HEK293T (cell line): ENCODE data around the gene CDH12.
"Not testable (repeated sequence)": the region's sequence is repeated elsewhere in the genome, so short reads cannot be mapped to it uniquely, and the experiment has no call there.

Source experiments
- CTCF ChIA-PET: fragments of 350-600 bp; formaldehyde crosslinking; extraction: SDS; loops from one replicate; lab custom pipeline; 2021; ENCODE audit warnings: antibody characterized with exemption, inconsistent platforms; lab: Yijun Ruan, JAX
- POLR2A ChIA-PET: fragments of 350-600 bp; formaldehyde crosslinking; extraction: SDS; loops from one replicate; lab custom pipeline; 2020; ENCODE audit warnings: antibody characterized with exemption, inconsistent platforms; lab: Yijun Ruan, JAX
- DNase-seq: peaks from one replicate; pipeline ENCODE4 v3.0.0; 2012; ENCODE audit warnings: mixed read lengths; ENCODE audit errors: extremely low spot score
- ARNT ChIP-seq: fragments of 450-650 bp; IDR thresholded peaks from 2 replicates; pipeline ENCODE4 v1.6.1; 2017; ENCODE audit warnings: mild to moderate bottlenecking
- BHLHE40 ChIP-seq: fragments of 450-650 bp; IDR thresholded peaks from 2 replicates; pipeline ENCODE4 v1.6.1; 2016; ENCODE audit warnings: mild to moderate bottlenecking, moderate library complexity, borderline replicate concordance
- CTBP1 ChIP-seq: fragments of 450-650 bp; IDR thresholded peaks from 2 replicates; pipeline ENCODE4 v1.6.1; 2016; ENCODE audit warnings: borderline replicate concordance
- ELF4 ChIP-seq: fragments of 450-650 bp; IDR thresholded peaks from 2 replicates; pipeline ENCODE4 v1.6.1; 2017; ENCODE audit warnings: antibody characterized with exemption
- FOXA1 ChIP-seq: fragments of 450-650 bp; IDR thresholded peaks from 2 replicates; pipeline ENCODE4 v1.6.1; 2016; ENCODE audit warnings: mild to moderate bottlenecking
- FOXK2 ChIP-seq: fragments of 450-650 bp; IDR thresholded peaks from 2 replicates; pipeline ENCODE4 v1.6.1; 2016; ENCODE audit warnings: mild to moderate bottlenecking
- FOXM1 ChIP-seq: fragments of 450-650 bp; IDR thresholded peaks from 2 replicates; pipeline ENCODE4 v1.6.1; 2017; ENCODE audit warnings: mild to moderate bottlenecking, borderline replicate concordance
- HDGF ChIP-seq: fragments of 450-650 bp; IDR thresholded peaks from 2 replicates; pipeline ENCODE4 v1.6.1; 2017; ENCODE audit warnings: antibody characterized with exemption, borderline replicate concordance
- L3MBTL2 ChIP-seq: fragments of 450-650 bp; conservative IDR thresholded peaks from 2 replicates; pipeline ENCODE4 v1.6.1; 2016; ENCODE audit warnings: mild to moderate bottlenecking
- LEF1 ChIP-seq: fragments of 450-650 bp; IDR thresholded peaks from 2 replicates; pipeline ENCODE4 v1.6.1; 2017; ENCODE audit warnings: mild to moderate bottlenecking, borderline replicate concordance
- NFRKB ChIP-seq: fragments of 450-650 bp; IDR thresholded peaks from 2 replicates; pipeline ENCODE4 v1.6.1; 2016; ENCODE audit warnings: mild to moderate bottlenecking, moderate library complexity
- PKNOX1 ChIP-seq: fragments of 450-650 bp; IDR thresholded peaks from 2 replicates; pipeline ENCODE4 v1.6.1; 2016
- SP1 ChIP-seq: fragments of 450-650 bp; IDR thresholded peaks from 2 replicates; pipeline ENCODE4 v1.6.1; 2017
- SUZ12 ChIP-seq: fragments of 450-650 bp; IDR thresholded peaks from 2 replicates; pipeline ENCODE4 v1.6.1; 2016; ENCODE audit warnings: mild to moderate bottlenecking
- TARDBP ChIP-seq: fragments of 450-650 bp; IDR thresholded peaks from 2 replicates; pipeline ENCODE4 v1.6.1; 2016
- ZNF384 ChIP-seq: fragments of 450-650 bp; IDR thresholded peaks from 2 replicates; pipeline ENCODE4 v1.6.1; 2016

Gene CDH12

GRCh38 chr5:22329683-22330082 lies 523.5 kb downstream of the CDH12 start:
- no peak for TF ChIP-seq FOXM1
- TF ChIP-seq FOXA1 = no peak
- TF ChIP-seq ZNF384 = no peak
- TF ChIP-seq HDGF = no peak
- no peak for TF ChIP-seq SP1
- no peak for TF ChIP-seq BHLHE40
- TF ChIP-seq ARNT = no peak
- no peak for TF ChIP-seq NFRKB
- TF ChIP-seq ELF4 = no peak
- no peak for TF ChIP-seq CTBP1
- no peak for TF ChIP-seq PKNOX1
- TF ChIP-seq FOXK2 = no peak
- ChIA-PET POLR2A (no interaction called here), CTCF (no interaction called here)
- DNase-seq = no peak

GRCh38 chr5:22319798-22320197 lies 533.3 kb downstream of the CDH12 start:
- CTCF ChIA-PET = no interaction called here
- TF ChIP-seq LEF1 = no peak
- TF ChIP-seq NFRKB = no peak
- peak; percentile 13 for DNase-seq
- POLR2A ChIA-PET = no interaction called here

- no peak for DNase-seq
- TF ChIP-seq NFRKB (no peak), ZNF384 (no peak), HDGF (no peak)
- ChIA-PET CTCF (interaction anchor here (1.1 kb wide), 1 partner anchor 11 kb away, joined by 3 read pairs; no protein-coding TSS in a partner anchor), POLR2A (no interaction called here)
These were observed 536.9 kb downstream of the CDH12 start for GRCh38 chr5:22316294-22316693.

GRCh38 chr5:22315052-22315451 lies 538.1 kb downstream of the CDH12 start:
- POLR2A ChIA-PET, DNase-seq: not testable (repeated sequence)
- CTCF ChIA-PET = interaction anchor here (0.7 to 1.1 kb wide), 2 partner anchors 12 to 102 kb away, joined by 3 read pairs; no protein-coding TSS in a partner anchor

GRCh38 chr5:22314548-22314947 lies 538.6 kb downstream of the CDH12 start:
- POLR2A ChIA-PET = interaction anchor here (0.7 kb wide), 1 partner anchor 335 kb away, joined by 3 read pairs; no protein-coding TSS in a partner anchor
- DNase-seq = no peak
- CTCF ChIA-PET = interaction anchor here (0.7 kb wide), 1 partner anchor 67 kb away, joined by 3 read pairs; no protein-coding TSS in a partner anchor
- TF ChIP-seq ELF4 (no peak), ZNF384 (0 out of 2 replicates have a peak, but pooled peaks have one; percentile 42)

GRCh38 chr5:22306011-22306410 lies 547.1 kb downstream of the CDH12 start:
- no peak for TF ChIP-seq HDGF
- no peak for TF ChIP-seq SP1
- no peak for TF ChIP-seq NFRKB
- no peak for TF ChIP-seq TARDBP
- no peak for TF ChIP-seq L3MBTL2
- no peak for TF ChIP-seq CTBP1
- no peak for TF ChIP-seq FOXM1
- TF ChIP-seq FOXA1 = no peak
- no peak for TF ChIP-seq FOXK2
- TF ChIP-seq ZNF384 = no peak
- no peak for TF ChIP-seq ARNT
- TF ChIP-seq ELF4 = no peak
- no peak for TF ChIP-seq BHLHE40
- TF ChIP-seq LEF1 = no peak
- TF ChIP-seq PKNOX1 = no peak
- no peak for TF ChIP-seq SUZ12
- POLR2A ChIA-PET = no interaction called here
- CTCF ChIA-PET = no interaction called here

GRCh38 chr5:22295832-22296231 lies 557.3 kb downstream of the CDH12 start:
- POLR2A ChIA-PET = no interaction called here
- TF ChIP-seq CTBP1 (no peak), SP1 (no peak), ARNT (no peak), L3MBTL2 (no peak), ELF4 (no peak), FOXK2 (no peak), FOXA1 (no peak), SUZ12 (no peak), TARDBP (no peak)
- no peak for DNase-seq
- CTCF ChIA-PET = no interaction called here

More at GRCh38 chr5:22306011-22306410, 547.1 kb downstream of the CDH12 start:
- no peak for DNase-seq

- no peak for DNase-seq
- POLR2A ChIA-PET = no interaction called here
- TF ChIP-seq HDGF (no peak), FOXK2 (no peak), FOXA1 (no peak), L3MBTL2 (no peak), ELF4 (no peak), TARDBP (no peak), LEF1 (no peak), SUZ12 (no peak), ZNF384 (no peak)
- CTCF ChIA-PET = no interaction called here
These were observed 560.0 kb downstream of the CDH12 start for GRCh38 chr5:22293147-22293546.
